ENCODE results near the gene MAN2A2.
A peak's percentile ranks its signal among the peaks of the same experiment; 100 is the strongest.
"Not testable (repeated sequence)": the region's sequence is repeated elsewhere in the genome, so short reads cannot be mapped to it uniquely, and the experiment has no call there.

Gene MAN2A2

DNA sequence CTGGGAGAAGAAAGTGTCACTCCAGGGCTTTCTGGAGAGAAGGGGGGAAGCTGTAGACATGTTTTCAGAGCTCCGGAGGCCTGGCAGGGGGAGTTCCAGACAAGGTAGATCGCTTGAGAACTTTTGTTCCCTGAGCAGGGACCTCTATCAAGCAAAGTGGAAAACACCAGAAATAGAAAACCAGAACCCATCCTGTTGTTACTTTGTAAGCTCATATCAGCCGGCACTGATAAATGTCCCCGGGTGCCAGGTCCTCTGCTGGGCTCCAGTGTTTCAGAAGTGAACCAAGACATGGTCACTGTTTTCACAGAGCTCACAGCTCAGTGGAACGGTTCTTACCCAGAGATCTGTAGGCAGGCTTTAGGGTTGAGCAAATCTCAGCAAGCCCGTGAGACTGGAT, 15.7 kb downstream of the MAN2A2 start:
- H3K4me3 ChIP-seq (ENCODE audit: low read depth in 1 of 2, low read length in 1 of 2) = no peak overlapping the region
- peaks cover 46% of the 10 kb centered on the region in 2 experiments for H3K4me1 ChIP-seq (ENCODE audit: control insufficient read depth in 1 of 2, insufficient read depth in 1 of 2, low read depth in 1 of 2, low read length in 1 of 2)
- H3K36me3 ChIP-seq = peaks cover 65% of the 10 kb centered on the region
- TF ChIP-seq, protein P1, sequence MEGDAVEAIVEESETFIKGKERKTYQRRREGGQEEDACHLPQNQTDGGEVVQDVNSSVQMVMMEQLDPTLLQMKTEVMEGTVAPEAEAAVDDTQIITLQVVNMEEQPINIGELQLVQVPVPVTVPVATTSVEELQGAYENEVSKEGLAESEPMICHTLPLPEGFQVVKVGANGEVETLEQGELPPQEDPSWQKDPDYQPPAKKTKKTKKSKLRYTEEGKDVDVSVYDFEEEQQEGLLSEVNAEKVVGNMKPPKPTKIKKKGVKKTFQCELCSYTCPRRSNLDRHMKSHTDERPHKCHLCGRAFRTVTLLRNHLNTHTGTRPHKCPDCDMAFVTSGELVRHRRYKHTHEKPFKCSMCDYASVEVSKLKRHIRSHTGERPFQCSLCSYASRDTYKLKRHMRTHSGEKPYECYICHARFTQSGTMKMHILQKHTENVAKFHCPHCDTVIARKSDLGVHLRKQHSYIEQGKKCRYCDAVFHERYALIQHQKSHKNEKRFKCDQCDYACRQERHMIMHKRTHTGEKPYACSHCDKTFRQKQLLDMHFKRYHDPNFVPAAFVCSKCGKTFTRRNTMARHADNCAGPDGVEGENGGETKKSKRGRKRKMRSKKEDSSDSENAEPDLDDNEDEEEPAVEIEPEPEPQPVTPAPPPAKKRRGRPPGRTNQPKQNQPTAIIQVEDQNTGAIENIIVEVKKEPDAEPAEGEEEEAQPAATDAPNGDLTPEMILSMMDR (IDR thresholded peaks at IDR 0.05) = no peak
- H3K9me3 ChIP-seq = no peaks in the 10 kb centered on the region
- H3K27me3 ChIP-seq = no peaks in the 10 kb centered on the region
- peak overlapping the region; percentile 94 for H3K27ac ChIP-seq

- H3K36me3 ChIP-seq = peaks cover 72% of the 10 kb centered on the region
- no peak overlapping the region for H3K4me3 ChIP-seq (ENCODE audit: low read depth in 1 of 2, low read length in 1 of 2)
- H3K27ac ChIP-seq = peak overlapping the region; percentile 24
- no peaks in the 10 kb centered on the region for H3K9me3 ChIP-seq
- TF ChIP-seq, protein P1 (IDR thresholded peaks at IDR 0.05) = no peak
- peaks cover 16% of the 10 kb centered on the region in 2 experiments for H3K4me1 ChIP-seq (ENCODE audit: control insufficient read depth in 1 of 2, insufficient read depth in 1 of 2, low read depth in 1 of 2, low read length in 1 of 2)
- no peaks in the 10 kb centered on the region for H3K27me3 ChIP-seq
These were observed 18.8 kb downstream of the MAN2A2 start for GRCh38 chr15:90921887-90922286.

DNA sequence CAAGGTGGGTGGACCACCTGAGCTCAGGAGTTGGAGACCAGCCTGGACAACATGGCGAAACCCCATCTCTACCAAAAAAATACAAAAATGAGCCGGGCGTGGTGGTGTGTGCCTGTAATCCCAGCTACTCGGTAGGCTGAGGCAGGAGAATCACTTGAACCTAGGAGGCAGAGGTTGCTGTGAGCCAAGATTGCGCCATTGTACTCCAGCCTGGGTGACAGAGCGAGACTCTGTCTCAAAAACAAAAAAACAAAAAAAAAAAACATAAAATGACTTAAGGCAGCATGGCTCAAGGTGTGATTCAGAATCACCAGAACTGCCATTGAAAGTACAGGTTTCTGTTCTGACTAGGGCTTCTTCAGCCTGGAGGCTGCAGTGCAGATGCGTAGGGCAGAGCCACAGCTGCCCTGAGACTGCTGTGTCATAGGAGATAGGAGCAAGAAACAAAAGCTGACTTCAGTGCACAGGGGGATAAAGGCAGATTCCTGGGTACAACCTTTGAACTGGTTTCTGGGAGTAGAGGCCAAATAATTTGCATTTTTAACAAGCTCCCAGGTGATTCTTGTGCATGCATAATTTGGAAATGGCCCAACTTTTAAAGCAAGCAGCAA, 19.7 kb downstream of the MAN2A2 start:
- not testable (repeated sequence) for H3K4me1 ChIP-seq (ENCODE audit: control insufficient read depth in 1 of 2, insufficient read depth in 1 of 2, low read depth in 1 of 2, low read length in 1 of 2); H3K4me3 ChIP-seq (ENCODE audit: low read depth in 1 of 2, low read length in 1 of 2); H3K9me3 ChIP-seq; H3K27me3 ChIP-seq
- Histone ChIP-seq H3K36me3 (peaks cover 63% of the 10 kb centered on the region), H3K27ac (peak overlapping the region; percentile 39)

- Histone ChIP-seq H3K27me3 (no peaks in the 10 kb centered on the region), H3K27ac (no peak overlapping the region), H3K4me3 (ENCODE audit: low read depth in 1 of 2, low read length in 1 of 2) (no peak overlapping the region), H3K36me3 (peaks cover 47% of the 10 kb centered on the region), H3K4me1 (ENCODE audit: control insufficient read depth in 1 of 2, insufficient read depth in 1 of 2, low read depth in 1 of 2, low read length in 1 of 2) (peaks cover 18 to 21% of the 10 kb centered on the region in 2 experiments), H3K9me3 (no peaks in the 10 kb centered on the region)
- TF ChIP-seq, protein P1 (IDR thresholded peaks at IDR 0.05) = no peak
These were observed 21.3 kb downstream of the MAN2A2 start for GRCh38 chr15:90924375-90924774.

GRCh38 chr15:90926766-90927165, 23.7 kb downstream of the MAN2A2 start:
- Histone ChIP-seq H3K36me3 (peaks cover 23% of the 10 kb centered on the region), H3K4me1 (ENCODE audit: control insufficient read depth in 1 of 2, insufficient read depth in 1 of 2, low read depth in 1 of 2, low read length in 1 of 2) (peaks cover 41 to 42% of the 10 kb centered on the region in 2 experiments)
- H3K4me3 ChIP-seq (ENCODE audit: low read depth in 1 of 2, low read length in 1 of 2); H3K9me3 ChIP-seq; H3K27ac ChIP-seq; H3K27me3 ChIP-seq: not testable (repeated sequence)

DNA sequence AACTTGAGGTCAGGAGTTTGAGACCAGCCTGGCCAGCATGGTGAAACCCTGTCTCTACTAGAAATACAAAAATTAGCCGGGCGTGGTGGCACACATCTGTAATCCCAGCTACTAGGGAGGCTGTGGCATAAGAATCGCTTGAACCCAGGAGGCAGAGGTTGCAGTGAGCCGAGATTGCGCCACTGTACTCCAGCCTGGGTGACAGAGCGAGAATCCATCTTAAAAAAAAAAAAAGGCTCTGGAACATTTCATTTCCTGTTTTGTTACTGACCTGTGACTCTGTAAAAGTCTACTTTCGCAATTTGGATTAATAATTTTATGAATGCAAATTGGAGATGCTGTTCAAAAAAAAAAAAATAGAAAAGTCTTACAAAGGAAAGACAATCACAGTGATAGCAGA, 25.0 kb downstream of the MAN2A2 start:
- H3K9me3 ChIP-seq, H3K27me3 ChIP-seq: not testable (repeated sequence)
- Histone ChIP-seq H3K27ac (peak overlapping the region; percentile 91), H3K4me3 (ENCODE audit: low read depth in 1 of 2, low read length in 1 of 2) (peak overlapping the region in 1 of 2 experiments; percentile 72), H3K36me3 (peaks cover 15% of the 10 kb centered on the region), H3K4me1 (ENCODE audit: control insufficient read depth in 1 of 2, insufficient read depth in 1 of 2, low read depth in 1 of 2, low read length in 1 of 2) (peaks cover 54 to 55% of the 10 kb centered on the region in 2 experiments)

- Histone ChIP-seq H3K36me3 (peaks cover 5% of the 10 kb centered on the region), H3K27ac (peak overlapping the region; percentile 91), H3K4me3 (ENCODE audit: low read depth in 1 of 2, low read length in 1 of 2) (peak overlapping the region; percentile 72 to 89), H3K27me3 (no peaks in the 10 kb centered on the region), H3K4me1 (ENCODE audit: control insufficient read depth in 1 of 2, insufficient read depth in 1 of 2, low read depth in 1 of 2, low read length in 1 of 2) (peaks cover 63 to 68% of the 10 kb centered on the region in 2 experiments), H3K9me3 (no peaks in the 10 kb centered on the region)
- TF ChIP-seq, protein P1 (IDR thresholded peaks at IDR 0.05) = no peak
These were observed 26.3 kb downstream of the MAN2A2 start for GRCh38 chr15:90929246-90930019.

All from neutrophil (primary cell).